HG03378 (cell line): ENCODE results near the gene FBXO11.
"Not testable (repeated sequence)": the region's sequence is repeated elsewhere in the genome, so short reads cannot be mapped to it uniquely, and the experiment has no call there.

ENCODE experiments used
- ATAC-seq: cut with Tn5 transposase; IDR thresholded peaks from one replicate; pipeline ENCODE4 v1.9.1; 2021; ENCODE audit warnings: mild to moderate bottlenecking, moderate library complexity; ENCODE audit not compliant: unreplicated experiment

The FBXO11 gene

GRCh38 chr2:47906157-47907038 is at the start of gene FBXO11:
Gene FBXO11 (minus strand): TSS chr2:47906498. CDS start chr2:47905720, 778 bp downstream.
- ATAC-seq, result peak; percentile 85

DNA sequence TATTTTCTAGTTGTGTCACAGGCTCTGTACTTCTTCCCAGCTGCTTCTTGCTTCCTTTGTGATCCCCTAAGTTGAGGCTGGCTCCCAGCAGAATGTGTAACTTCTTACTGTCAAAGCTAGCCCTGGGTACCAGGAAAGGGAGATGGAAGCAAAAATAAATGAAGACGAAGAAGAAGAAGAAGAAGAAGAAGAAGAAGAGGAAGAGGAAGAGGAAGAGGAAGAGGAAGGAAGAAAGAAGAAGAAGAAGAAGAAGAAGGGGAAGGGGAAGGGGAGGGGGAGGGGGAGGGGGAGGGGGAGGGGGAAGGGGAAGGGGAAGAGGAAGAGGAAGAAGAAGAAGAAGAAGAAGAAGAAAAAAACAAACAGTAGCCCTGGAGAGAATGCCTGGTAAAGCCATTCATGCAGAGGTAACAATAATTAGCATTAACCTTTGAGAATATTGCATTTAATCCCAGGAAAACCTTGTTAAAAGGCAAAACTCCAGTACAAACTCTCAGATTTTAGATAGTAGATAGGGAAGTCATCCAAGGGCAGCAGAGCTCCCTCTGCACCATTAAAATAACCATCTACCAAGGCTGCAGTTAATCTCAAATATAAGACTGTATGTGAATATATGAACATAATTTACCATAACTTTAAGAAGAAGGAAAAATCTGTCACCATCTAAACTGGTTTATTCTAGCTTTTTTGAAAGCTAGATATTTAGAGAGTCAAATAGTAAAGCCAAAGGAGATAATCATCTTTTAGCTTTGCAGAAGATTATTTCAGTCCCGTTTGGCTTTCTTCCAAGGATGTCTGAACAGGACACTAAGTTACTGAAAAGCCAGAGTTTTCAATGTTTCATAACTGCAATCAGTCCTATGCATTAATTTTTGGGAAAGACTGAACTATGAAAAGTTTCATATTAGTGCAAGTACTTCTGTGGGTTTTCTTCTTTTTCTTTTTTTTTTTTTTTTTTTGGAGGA is 44.3 kb upstream of the FBXO11 start:
- ATAC-seq, result no peak

GRCh38 chr2:47946593-47946992 is 40.3 kb upstream of the FBXO11 start:
- no peak for ATAC-seq

DNA sequence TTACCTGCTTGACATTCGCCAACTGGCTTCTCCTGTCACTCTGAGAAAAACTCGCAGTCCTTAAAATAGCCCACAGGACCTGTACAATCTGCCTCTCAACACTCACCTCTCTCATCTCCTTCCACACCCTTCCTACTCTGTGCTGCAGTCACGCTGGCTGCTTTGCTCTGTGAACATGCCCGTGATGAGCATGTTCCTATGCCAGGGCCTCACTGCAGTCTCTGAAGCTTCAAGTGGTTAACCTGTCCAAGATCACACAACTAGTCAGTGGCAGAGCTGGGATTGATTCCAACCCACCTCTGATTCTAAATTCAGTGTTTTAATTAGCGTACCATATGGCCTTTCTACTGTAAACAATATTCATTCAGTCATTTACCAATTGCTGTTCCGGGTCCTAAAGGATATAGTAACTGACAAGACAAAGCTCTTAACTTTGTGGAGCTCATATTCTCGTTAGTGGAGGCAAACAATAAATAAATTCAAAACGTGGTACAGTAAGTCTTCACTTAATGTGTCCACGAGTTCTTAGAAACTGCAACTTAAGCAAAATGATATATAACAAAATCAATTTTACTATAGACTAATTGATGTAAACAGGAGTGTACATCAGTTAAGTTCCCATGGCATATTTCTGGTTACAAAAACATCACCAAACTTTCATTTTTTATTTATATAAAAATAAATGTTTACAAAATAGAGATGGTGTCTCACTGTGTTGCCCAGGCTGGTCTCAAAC is 38.9 kb upstream of the FBXO11 start:
- ATAC-seq, result no peak

DNA sequence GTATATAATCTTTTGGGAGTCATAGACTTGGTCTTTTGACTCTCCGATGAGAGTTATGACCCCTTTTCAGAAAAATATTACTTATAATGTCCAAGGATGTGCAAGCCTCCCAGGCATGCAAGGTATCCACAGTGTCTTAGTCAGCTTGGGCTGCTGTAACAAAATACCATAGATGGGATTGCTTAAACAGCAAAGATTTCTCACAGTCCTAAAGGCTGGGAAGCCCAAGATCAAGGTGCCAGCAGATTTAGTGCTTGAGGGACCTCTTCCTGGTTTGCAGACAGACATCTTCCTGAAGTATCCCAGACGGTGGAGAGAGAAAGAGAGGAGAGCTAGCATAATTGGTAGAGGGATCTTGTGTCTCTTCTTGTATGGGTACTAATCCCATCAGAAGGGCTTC is 35.6 kb upstream of the FBXO11 start:
- no peak for ATAC-seq

GRCh38 chr2:47937677-47938076 is 31.4 kb upstream of the FBXO11 start:
- ATAC-seq, result no peak

DNA sequence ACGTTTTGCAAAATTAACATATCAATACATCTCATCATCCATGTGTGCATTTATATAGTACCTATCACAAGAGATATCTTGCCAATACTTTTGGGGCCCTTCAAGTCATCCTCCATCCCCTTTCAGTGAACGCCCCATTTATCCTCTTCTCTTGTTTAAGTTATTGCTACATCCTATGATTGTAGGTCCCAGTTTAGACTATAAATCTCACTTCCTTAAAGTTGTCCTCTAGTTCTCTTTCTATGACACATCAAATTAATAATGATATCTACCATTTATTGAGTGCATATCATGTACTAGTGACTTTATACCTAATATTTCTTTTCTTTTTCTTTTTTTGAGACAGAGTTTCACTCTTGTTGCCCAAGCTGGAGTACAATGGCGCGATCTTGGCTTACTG is 28.8 kb upstream of the FBXO11 start:
- ATAC-seq, result no peak

GRCh38 chr2:47918043-47918442 is 11.7 kb upstream of the FBXO11 start:
- ATAC-seq, result no peak

GRCh38 chr2:47917276-47917961 is 11.1 kb upstream of the FBXO11 start:
- ATAC-seq, result no peak

DNA sequence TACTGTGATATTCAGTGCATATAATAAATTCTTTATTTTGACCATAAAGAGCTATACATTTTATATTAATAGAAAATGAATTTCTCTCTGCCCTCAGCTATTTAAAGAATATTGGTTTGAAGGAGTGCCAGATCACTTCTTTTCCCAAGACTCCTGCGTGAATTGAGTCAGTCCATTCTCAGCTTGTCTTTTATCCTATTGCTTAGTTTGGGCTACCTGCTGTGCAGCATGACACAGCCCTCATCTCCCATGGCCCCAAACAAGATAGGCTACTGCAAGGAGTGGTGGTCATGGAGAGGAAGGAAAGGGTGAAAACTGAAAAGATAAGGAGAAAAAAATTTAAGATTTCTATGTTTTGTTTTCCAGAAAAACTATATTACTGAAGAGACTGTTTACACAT is 10.1 kb upstream of the FBXO11 start:
- no peak for ATAC-seq

- ATAC-seq, result not testable (repeated sequence)
These were observed 4.4 kb upstream of the FBXO11 start for GRCh38 chr2:47910662-47911061.

- ATAC-seq, result no peak
These were observed 2.4 kb upstream of the FBXO11 start for GRCh38 chr2:47908682-47909081.

GRCh38 chr2:47907039-47907781 is 912 bp upstream of the FBXO11 start:
- ATAC-seq, result no peak

DNA sequence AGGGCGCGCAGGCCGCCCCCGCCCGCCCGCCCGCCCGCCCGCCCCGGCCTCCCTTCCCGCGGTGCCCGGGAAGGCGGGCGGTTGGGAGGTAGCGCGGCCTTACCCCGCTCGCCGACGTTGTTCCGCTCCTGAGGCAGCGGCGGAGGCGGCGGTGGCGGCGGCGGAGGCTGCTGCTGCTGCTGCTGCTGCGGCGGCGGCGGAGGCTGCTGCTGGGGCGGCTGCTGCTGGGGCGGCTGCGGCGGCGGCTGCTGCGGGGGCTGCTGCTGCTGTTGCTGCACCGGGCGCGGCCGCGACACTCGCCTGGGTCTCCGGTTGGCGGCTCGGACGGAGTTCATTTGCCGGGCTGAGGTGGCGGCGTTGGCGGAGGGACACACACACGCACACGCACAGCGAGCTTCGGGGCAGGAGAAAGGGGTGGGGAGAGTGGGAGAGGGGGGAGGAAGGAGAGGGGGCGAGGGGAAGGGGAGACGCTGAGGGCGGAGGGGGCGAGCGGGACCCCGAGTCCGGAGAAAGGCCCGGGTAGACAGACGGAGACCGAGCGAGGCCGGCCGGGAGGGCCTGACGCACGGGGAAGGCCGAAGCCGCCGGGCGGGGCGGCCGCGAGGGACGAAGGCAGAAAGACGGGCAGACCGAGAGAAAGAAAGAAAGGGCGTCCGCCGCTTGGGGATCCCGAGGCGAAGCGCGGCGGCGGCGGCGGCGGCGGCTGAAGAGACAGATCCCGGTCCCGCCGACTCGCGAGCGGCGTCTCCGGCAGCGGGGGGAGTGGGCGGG is 727 bp downstream of the FBXO11 start:
- ATAC-seq, result peak; percentile 1

DNA sequence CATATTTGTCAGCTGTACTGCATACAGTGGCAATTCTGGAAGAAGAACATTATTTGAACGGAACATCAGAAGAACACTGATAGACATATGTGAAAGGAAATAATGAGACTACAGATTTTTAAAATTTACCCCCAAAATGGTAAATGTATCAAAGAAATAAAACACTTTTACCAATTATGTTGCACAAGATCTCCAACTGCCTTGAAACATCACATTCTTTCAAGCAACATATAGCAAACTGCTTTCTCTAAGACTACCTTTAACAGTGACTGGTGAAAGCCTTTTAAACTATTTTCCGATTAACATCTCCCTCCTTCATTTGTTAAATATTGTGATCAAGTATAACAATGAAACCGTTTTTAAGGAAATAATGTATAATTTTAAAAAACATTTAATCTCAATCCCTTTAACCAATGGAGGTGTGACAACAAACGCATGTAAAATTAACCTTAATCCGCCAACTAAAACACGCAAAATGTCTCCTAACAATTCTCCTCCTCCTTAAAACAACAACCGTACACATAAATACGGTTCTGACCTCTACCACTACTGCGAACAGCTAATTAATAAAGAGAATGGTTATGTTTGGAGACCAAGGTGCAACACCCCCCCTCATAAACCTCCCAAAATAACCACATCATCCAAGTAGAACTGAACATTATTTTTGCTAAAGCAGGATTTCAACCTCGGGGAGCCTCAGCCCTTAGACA is 2.4 kb downstream of the FBXO11 start:
- ATAC-seq, result no peak

- not testable (repeated sequence) for ATAC-seq
These were observed 4.4 kb downstream of the FBXO11 start for GRCh38 chr2:47901892-47902291.

GRCh38 chr2:47900857-47901256 is 5.4 kb downstream of the FBXO11 start:
- ATAC-seq, result no peak
